Measurements from ENCODE around the gene LOXHD1. TPM values are rescaled to one million over a fixed set of nuclear protein-coding genes. Genes with fewer than 3 reads are reported as not detected.

Gene LOXHD1
- total and polyA plus RNA-seq, 2 donors from 2014 or later: 0.25 TPM; not detected in 1

DNA sequence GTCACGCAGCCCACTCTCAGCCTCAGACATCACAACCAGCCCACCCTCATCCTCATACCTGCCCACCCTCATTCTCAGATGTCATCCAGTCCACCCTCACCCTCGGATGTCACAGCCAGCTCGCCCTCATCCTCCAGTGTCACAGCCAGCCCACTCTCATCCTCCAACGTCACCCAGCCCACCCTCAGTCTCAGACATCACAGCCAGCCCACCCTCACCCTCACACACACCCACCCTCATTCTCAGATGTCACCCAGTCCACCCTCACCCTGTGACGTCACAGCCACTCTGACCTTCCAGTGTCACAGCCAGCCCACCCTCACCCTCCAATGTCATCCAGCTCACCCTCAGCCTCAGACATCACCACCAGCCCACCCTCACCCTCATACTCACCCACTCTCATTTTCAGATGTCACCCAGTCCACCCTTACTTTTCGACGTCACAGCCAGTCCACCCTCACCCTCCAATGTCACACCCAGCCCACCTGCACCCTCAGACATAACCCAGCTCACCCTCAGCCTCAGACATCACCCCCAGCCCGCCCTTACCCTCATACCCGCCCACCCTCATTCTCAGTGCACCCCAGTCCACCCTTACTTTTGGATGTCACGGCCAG lies 100.3 kb downstream of the LOXHD1 start:
- no peaks in the 10 kb centered on the region for H3K9me3 ChIP-seq (ENCODE audit: control insufficient read depth in 2 of 3, insufficient read depth in 1 of 3, low read length in 3 of 3)
- TF ChIP-seq, protein P1, sequence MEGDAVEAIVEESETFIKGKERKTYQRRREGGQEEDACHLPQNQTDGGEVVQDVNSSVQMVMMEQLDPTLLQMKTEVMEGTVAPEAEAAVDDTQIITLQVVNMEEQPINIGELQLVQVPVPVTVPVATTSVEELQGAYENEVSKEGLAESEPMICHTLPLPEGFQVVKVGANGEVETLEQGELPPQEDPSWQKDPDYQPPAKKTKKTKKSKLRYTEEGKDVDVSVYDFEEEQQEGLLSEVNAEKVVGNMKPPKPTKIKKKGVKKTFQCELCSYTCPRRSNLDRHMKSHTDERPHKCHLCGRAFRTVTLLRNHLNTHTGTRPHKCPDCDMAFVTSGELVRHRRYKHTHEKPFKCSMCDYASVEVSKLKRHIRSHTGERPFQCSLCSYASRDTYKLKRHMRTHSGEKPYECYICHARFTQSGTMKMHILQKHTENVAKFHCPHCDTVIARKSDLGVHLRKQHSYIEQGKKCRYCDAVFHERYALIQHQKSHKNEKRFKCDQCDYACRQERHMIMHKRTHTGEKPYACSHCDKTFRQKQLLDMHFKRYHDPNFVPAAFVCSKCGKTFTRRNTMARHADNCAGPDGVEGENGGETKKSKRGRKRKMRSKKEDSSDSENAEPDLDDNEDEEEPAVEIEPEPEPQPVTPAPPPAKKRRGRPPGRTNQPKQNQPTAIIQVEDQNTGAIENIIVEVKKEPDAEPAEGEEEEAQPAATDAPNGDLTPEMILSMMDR (IDR thresholded peaks at IDR 0.05; ENCODE audit: borderline replicate concordance, extremely low read depth, insufficient read depth): no peak
- intact Hi-C loops (cut with DNase I): no loop called here
- H3K36me3 ChIP-seq (ENCODE audit: control insufficient read depth in 2 of 3, insufficient read depth in 3 of 3, low read length in 3 of 3): no peaks in the 10 kb centered on the region
- no peaks in the 10 kb centered on the region for H3K4me1 ChIP-seq (ENCODE audit: control insufficient read depth in 2 of 3, insufficient read depth in 2 of 3, low read depth in 1 of 3, low read length in 3 of 3)
- H3K9ac ChIP-seq (ENCODE audit: low read length in 3 of 3): no peak overlapping the region
- H3K27ac ChIP-seq (ENCODE audit: low read depth in 2 of 2, low read length in 2 of 2): no peak overlapping the region
- no peak overlapping the region for H3K4me3 ChIP-seq (ENCODE audit: low read length in 3 of 3)
- DNase-seq (no peak), FAIRE-seq (no peak)
- no peaks in the 10 kb centered on the region for H3K27me3 ChIP-seq (ENCODE audit: control insufficient read depth, insufficient read depth, low read length)

DNA sequence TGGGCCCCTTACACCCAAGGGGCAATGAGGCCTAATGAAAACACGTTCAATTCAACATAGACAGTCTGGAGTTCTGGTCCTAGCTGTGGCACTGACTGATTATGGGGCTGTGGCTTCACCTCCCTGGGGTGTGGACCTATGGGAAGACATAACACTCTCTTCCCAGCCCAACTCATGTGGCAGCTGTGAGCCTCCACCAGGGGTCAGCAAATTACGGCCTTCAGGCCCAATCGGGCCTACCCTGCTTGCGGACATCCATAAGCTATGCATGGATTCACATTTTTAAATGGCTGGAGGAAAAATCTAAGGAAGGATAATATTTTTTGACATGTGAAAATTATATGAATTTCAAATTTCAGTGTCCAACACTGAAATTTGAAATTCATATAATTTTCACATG lies 101.3 kb downstream of the LOXHD1 start:
- intact Hi-C loops (cut with DNase I): no loop called here
- peak in 1 of 5 donors; percentile 11 for DNase-seq
- Histone ChIP-seq H3K36me3 (ENCODE audit: control insufficient read depth in 2 of 3, insufficient read depth in 3 of 3, low read length in 3 of 3) (no peaks in the 10 kb centered on the region), H3K9me3 (ENCODE audit: control insufficient read depth in 2 of 3, insufficient read depth in 1 of 3, low read length in 3 of 3) (no peaks in the 10 kb centered on the region), H3K9ac (ENCODE audit: low read length in 3 of 3) (no peak overlapping the region), H3K27me3 (ENCODE audit: control insufficient read depth, insufficient read depth, low read length) (no peaks in the 10 kb centered on the region), H3K4me1 (ENCODE audit: control insufficient read depth in 2 of 3, insufficient read depth in 2 of 3, low read depth in 1 of 3, low read length in 3 of 3) (no peaks in the 10 kb centered on the region), H3K4me3 (ENCODE audit: low read length in 3 of 3) (no peak overlapping the region), H3K27ac (ENCODE audit: low read depth in 2 of 2, low read length in 2 of 2) (no peak overlapping the region)
- FAIRE-seq: no peak
- TF ChIP-seq, protein P1 (IDR thresholded peaks at IDR 0.05; ENCODE audit: borderline replicate concordance, extremely low read depth, insufficient read depth): peak; percentile 32

DNA sequence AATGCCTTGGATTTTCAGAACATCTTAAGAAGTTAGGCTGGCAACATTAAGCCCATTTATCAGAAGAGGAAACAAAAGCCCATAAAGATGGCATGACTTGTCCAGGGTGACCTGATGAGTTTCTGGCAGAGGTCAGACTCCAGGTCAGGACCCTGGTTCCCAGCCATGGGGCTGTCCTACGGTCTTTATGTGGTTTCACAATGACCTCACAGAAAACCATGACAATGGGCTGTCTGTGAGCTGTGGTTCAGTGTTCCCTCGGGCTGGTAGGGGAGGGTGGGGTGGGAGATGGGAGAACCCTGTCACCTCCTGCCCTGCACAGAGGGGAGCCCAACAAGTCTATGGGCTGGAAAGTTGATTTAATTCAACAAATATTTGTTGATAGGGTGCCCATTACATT lies 101.8 kb downstream of the LOXHD1 start:
- FAIRE-seq (no peak), DNase-seq (no peak)
- Histone ChIP-seq H3K4me1 (ENCODE audit: control insufficient read depth in 2 of 3, insufficient read depth in 2 of 3, low read depth in 1 of 3, low read length in 3 of 3) (no peaks in the 10 kb centered on the region), H3K27ac (ENCODE audit: low read depth in 2 of 2, low read length in 2 of 2) (no peak overlapping the region), H3K4me3 (ENCODE audit: low read length in 3 of 3) (no peak overlapping the region), H3K9ac (ENCODE audit: low read length in 3 of 3) (no peak overlapping the region), H3K27me3 (ENCODE audit: control insufficient read depth, insufficient read depth, low read length) (no peaks in the 10 kb centered on the region), H3K9me3 (ENCODE audit: control insufficient read depth in 2 of 3, insufficient read depth in 1 of 3, low read length in 3 of 3) (no peaks in the 10 kb centered on the region), H3K36me3 (ENCODE audit: control insufficient read depth in 2 of 3, insufficient read depth in 3 of 3, low read length in 3 of 3) (no peaks in the 10 kb centered on the region)
- intact Hi-C loops (cut with DNase I): no loop called here
- TF ChIP-seq, protein P1 (IDR thresholded peaks at IDR 0.05; ENCODE audit: borderline replicate concordance, extremely low read depth, insufficient read depth): no peak
